Activated B cell treated with CpG ODN at 0.5 μM for 24 hours (primary cell): Measurements from ENCODE around the gene COMT. TPM values are rescaled to one million over a fixed set of nuclear protein-coding genes. Genes with fewer than 3 reads are reported as not detected.
"Not testable (repeated sequence)": the region's sequence is repeated elsewhere in the genome, so short reads cannot be mapped to it uniquely, and the experiment has no call there.

Experiments
- ATAC-seq: fragments of 200-7000 bp; cut with Tn5 transposase; one replicate; pipeline ENCODE4 v1.10.0; 2021; ENCODE audit warnings: low read depth, mild to moderate bottlenecking, moderate library complexity
- CTCF ChIA-PET: fragments of 350-600 bp; sonication (Branson Sonifier 250); formaldehyde crosslinking; loops from one replicate; lab custom pipeline; 2021; ENCODE audit warnings: antibody characterized with exemption; lab: Charles Lee
- POLR2A ChIA-PET: fragments of 350-600 bp; sonication (Branson Sonifier 250); formaldehyde crosslinking; loops from one replicate; lab custom pipeline; 2021; ENCODE audit warnings: antibody characterized with exemption; lab: Charles Lee
- DNase-seq: peaks from one replicate; pipeline ENCODE4 v3.0.0; 2022
- H3K27ac Mint-ChIP-seq: one replicate; pipeline ENCODE4 v1.8.0; 2020; ENCODE audit warnings: mixed read lengths
- H3K27me3 Mint-ChIP-seq: one replicate; pipeline ENCODE4 v1.8.0; 2021; ENCODE audit warnings: mixed read lengths
- H3K36me3 Mint-ChIP-seq: one replicate; pipeline ENCODE4 v1.8.0; 2021; ENCODE audit warnings: low read depth, mixed read lengths
- H3K4me1 Mint-ChIP-seq: one replicate; pipeline ENCODE4 v1.8.0; 2021; ENCODE audit warnings: mixed read lengths
- H3K4me3 Mint-ChIP-seq: one replicate; pipeline ENCODE4 v1.8.0; 2020; ENCODE audit warnings: mild to moderate bottlenecking, mixed read lengths
- H3K9me3 Mint-ChIP-seq: one replicate; pipeline ENCODE4 v1.8.0; 2020; ENCODE audit warnings: mixed read lengths
- intact Hi-C: fragments of 100-400 bp; cut with micrococcal nuclease; formaldehyde crosslinking; loops from one replicate; pipeline ENCODE4 v1.15.1; 2024
- total RNA-seq: library from RNA; stranded (reverse); gene quantifications from 2 replicates; pipeline ENCODE4 v1.2.3, GENCODE V29; 2022
- TF ChIP-seq, protein P1 (sequence below): fragments of 200-600 bp; IDR thresholded peaks from one replicate; pipeline ENCODE4 v1.8.0; 2022; ENCODE audit warnings: antibody characterized with exemption, mild to moderate bottlenecking

COMT gene
- total RNA-seq, 1 donor from 2014 or later = 40.6 TPM

DNA sequence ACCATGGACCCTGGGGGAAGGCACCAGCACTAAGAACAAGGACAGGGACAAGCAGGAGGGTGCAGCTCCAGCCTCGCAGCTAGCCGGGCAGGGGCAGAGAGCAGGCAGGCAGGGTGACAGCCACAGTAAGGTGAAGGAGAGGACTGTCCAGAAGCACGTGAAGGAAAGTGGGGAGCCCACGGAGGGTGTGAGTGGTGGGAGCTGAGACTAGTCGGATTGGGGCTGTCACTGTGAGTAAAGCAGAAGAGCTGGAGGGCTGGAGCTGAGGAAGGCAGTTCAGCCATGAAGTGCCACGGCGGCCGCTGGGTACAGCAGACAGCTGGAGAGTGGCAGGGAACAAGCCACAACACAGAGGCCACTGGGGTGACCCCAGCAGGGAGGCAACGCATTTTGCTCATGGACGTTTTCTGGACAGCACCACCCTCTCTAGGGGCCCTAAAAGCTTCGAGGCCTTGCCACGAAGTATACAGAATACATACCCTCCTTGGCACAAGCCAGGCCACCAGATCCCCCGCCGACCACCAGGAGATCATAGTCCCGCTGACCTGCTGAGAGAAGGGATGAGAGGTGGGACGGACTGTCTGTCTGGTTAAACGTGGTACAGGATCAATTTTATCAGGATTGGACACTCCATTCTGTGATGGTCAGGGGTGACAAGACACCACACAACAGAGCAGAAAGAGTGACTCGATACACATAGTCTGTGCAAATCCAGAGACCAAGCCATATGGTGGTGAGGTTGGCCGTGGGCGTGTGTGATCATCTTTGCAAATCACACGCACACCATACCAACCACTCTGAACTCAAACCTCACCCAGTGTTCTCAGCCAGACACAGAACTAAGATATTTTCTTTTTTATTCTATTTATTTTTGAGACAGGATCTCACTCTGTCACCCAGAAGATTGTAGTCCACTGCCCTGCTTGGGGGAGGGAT, 10.8 kb upstream of the COMT start:
- peaks cover 9% of the 10 kb centered on the region for H3K9me3 Mint-ChIP-seq
- no peak for DNase-seq
- H3K4me3 Mint-ChIP-seq = no peak overlapping the region
- TF ChIP-seq, protein P1, sequence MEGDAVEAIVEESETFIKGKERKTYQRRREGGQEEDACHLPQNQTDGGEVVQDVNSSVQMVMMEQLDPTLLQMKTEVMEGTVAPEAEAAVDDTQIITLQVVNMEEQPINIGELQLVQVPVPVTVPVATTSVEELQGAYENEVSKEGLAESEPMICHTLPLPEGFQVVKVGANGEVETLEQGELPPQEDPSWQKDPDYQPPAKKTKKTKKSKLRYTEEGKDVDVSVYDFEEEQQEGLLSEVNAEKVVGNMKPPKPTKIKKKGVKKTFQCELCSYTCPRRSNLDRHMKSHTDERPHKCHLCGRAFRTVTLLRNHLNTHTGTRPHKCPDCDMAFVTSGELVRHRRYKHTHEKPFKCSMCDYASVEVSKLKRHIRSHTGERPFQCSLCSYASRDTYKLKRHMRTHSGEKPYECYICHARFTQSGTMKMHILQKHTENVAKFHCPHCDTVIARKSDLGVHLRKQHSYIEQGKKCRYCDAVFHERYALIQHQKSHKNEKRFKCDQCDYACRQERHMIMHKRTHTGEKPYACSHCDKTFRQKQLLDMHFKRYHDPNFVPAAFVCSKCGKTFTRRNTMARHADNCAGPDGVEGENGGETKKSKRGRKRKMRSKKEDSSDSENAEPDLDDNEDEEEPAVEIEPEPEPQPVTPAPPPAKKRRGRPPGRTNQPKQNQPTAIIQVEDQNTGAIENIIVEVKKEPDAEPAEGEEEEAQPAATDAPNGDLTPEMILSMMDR = no peak
- intact Hi-C loops = no loop called here
- peaks cover 10% of the 10 kb centered on the region for H3K36me3 Mint-ChIP-seq
- no peaks in the 10 kb centered on the region for H3K27me3 Mint-ChIP-seq
- CTCF ChIA-PET = no interaction called here
- ATAC-seq = no peak
- H3K27ac Mint-ChIP-seq = no peak overlapping the region
- no peaks in the 10 kb centered on the region for H3K4me1 Mint-ChIP-seq
- POLR2A ChIA-PET = no interaction called here

DNA sequence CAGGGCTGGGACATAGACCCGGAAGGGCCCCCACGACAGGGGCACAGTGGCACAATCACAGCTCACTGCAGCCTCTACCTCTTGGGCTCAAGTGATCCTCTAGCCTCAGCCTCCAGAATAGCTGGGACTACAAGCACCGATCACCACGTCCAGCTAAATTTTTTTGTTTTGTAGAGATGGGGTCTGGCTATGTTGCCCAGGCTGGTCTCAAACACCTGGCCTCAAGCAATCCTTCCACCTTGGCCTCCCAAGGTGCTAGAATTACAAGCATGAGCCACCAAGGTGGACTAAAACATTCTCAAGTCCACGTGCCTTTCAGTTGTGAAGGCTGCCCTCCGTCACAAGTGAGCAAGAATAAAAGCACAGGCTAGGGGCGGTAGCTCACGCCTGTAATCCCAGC, 10.1 kb upstream of the COMT start:
- CTCF ChIA-PET = no interaction called here
- ATAC-seq (no peak), DNase-seq (no peak)
- Mint-ChIP-seq H3K4me1 (no peaks in the 10 kb centered on the region), H3K4me3 (no peak overlapping the region), H3K27ac (no peak overlapping the region), H3K27me3 (no peaks in the 10 kb centered on the region), H3K36me3 (peaks cover 16% of the 10 kb centered on the region), H3K9me3 (peaks cover 14% of the 10 kb centered on the region)
- POLR2A ChIA-PET = interaction anchor here (0.7 kb wide), 1 partner anchor 89 kb away, joined by 6 read pairs; no protein-coding TSS in a partner anchor
- TF ChIP-seq, protein P1 = no peak
- intact Hi-C loops = no loop called here

DNA sequence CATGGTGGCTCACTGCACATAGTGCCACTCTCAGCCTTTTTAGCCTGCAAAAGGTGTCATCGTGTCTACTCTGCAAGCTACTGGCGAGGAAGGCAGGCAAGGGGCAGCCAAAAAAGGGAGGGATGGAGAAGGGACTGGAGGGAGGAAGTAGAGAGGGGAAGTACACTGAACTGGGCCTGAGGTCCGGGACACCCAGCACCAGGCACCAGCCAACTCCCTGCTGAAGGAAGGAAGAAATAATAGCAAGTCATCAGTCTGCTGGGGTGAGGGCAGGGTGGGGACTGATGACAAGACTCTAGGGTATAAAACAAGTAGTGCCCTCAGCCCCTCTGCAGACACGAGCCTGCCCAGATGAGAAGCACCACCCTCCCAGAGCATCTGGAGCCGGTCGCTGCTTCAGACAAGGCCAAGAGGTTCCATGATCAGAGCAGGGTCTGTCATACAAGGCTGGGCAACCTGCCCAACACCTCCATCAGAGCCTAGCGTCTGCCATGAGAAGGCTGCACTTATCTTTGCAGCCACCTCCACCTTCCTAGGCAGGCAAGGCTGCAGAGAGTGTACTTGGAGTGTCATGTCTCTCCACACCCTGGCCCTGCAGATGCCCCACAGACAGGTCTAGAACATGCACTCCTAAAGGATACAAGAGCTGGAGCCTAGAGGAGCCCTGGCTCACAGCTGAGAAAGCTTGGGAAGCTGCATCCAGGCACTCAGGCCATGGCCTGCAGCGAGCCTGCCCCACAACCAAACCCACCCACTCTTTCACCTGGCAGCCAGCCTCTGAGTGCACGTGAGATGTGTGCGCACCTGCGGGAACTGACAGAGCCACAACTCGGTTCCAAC, 9.0 kb upstream of the COMT start:
- H3K9me3 Mint-ChIP-seq = peaks cover 16% of the 10 kb centered on the region
- no peaks in the 10 kb centered on the region for H3K4me1 Mint-ChIP-seq
- POLR2A ChIA-PET = no interaction called here
- CTCF ChIA-PET = no interaction called here
- no peak overlapping the region for H3K27ac Mint-ChIP-seq
- no peak for DNase-seq
- no peaks in the 10 kb centered on the region for H3K27me3 Mint-ChIP-seq
- H3K36me3 Mint-ChIP-seq = peaks cover 22% of the 10 kb centered on the region
- no peak overlapping the region for H3K4me3 Mint-ChIP-seq
- ATAC-seq = no peak
- intact Hi-C loops = no loop called here
- TF ChIP-seq, protein P1 = no peak

DNA sequence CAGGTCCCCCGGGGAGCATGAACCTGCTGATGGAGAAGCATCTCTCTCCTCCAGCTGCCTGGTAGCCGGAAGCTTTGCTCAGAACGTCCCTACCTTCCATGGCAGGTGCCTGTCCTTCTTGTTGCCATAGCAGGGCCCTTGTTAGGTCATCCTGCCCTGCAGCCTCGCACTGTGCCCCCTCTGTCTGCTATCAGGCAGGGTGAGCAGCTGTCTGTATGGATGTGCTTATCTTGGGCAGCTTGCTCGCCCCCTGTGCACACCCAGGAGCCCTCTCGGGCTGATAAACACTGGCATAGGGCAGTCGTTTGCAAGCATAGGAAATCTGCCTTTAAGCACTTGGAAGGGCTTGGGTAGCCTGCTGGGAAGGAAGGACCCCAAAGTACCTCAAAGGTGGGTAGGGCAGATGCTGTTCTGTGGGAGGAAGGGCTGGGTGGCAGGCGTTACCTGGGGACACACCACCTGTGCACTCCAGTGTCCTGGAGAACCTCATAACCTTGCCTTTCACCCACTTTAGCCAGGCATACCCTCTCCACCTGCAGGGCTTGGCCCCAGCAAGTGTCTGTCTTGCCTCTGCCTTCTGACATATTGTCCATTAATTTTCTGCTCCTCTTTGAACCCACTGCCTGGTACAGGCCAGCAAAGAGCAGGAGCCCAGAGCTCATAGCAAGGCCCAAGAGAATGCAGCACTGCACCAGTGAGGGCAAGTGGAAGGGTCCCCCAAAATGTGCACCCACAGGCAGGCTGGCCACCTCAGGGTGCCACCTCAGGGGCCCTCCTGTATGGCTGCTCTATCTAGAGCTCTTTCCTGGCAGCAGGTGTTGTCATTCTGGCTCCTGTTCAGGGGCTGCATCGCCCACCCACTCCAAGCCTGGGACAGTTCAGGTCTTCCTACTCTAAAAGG, 8.0 kb upstream of the COMT start:
- ChIA-PET CTCF (no interaction called here), POLR2A (interaction anchor here (1.0 kb wide), 1 partner anchor 20 kb away, joined by 3 read pairs; no protein-coding TSS in a partner anchor)
- intact Hi-C loops = no loop called here
- TF ChIP-seq, protein P1 = no peak
- Mint-ChIP-seq H3K27me3 (no peaks in the 10 kb centered on the region), H3K4me1 (no peaks in the 10 kb centered on the region), H3K9me3 (peaks cover 16% of the 10 kb centered on the region), H3K27ac (no peak overlapping the region), H3K36me3 (peaks cover 24% of the 10 kb centered on the region), H3K4me3 (no peak overlapping the region)
- ATAC-seq (no peak), DNase-seq (no peak)

DNA sequence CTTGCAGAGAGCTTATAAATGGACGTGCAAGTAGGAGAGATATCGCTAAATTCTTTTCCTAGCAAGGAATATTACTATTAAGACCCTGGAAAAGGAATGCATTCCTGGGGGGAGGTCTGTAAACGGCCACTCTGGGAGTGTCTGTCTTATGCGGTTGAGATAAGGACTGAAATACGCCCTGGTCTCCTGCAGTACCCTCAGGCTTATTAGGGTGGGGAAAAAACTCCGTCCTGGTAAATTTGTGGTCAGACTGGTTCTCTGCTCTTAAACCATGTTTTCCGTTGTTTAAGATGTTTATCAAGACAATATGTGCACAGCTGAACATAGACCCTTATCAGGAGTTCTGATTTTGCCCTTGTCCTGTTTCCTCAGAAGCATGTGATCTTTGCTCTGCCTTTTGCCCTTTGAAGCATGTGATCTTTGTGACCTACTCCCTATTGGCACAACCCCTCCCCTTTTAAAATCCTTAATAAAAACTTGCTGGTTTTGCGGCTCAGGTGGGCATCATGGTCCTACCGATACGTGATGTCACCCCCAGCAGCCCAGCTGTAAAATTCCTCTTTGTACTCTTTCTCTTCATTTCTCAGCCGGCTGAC, 6.4 kb upstream of the COMT start:
- Mint-ChIP-seq H3K36me3 (peaks cover 22% of the 10 kb centered on the region), H3K9me3 (peaks cover 16% of the 10 kb centered on the region)
- POLR2A ChIA-PET, H3K27me3 Mint-ChIP-seq, CTCF ChIA-PET, H3K27ac Mint-ChIP-seq, ATAC-seq, DNase-seq, H3K4me1 Mint-ChIP-seq, H3K4me3 Mint-ChIP-seq, intact Hi-C loops: not testable (repeated sequence)
